ENCODE data around the gene DTNBP1.

DNA sequence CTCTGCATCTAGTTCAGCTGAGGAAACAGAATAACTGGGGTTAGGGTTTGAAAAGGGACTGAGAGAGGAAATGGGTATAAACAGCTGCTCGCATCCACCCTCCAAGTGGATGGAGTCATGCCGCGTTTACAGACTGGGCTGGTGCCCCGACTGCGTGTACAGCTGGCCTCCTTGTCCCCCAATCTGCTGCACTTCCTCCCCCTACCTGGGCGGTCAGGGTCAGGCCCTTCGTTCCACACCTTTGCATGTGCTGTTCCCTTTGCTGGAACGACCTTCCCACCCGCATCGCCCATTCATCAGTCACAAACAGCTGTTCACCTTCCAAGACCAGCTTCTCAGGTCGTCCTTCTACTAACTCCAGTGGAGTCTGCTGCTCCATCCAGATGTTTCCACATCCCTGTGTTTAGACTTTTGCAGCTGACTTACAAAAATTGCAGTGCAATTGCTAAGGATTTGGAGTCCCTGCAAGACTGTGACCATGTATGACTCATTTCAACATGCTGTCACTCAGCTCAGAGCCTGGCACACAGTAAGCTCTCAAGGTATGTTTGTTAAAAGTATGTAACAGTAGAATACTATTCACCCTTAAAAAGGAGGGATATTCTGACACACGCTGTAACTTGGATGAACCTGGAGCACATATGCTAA is 129.3 kb downstream of the DTNBP1 start:
- TF ChIP-seq YY1 (IDR thresholded peaks at IDR 0.05; ENCODE audit: insufficient read depth, insufficient read length) (no peak), ZNF274 (IDR thresholded peaks at IDR 0.05; ENCODE audit: low read depth, low read length) (no peak)

Measured in NT2/D1 (cell line).